SK-N-SH treated with all-trans-retinoic acid at 6 μM for 48 hours (cell line): ENCODE results near the gene PDF.

Source experiments
- PATZ1 ChIP-seq: fragments of 250-450 bp; sonication (Bioruptor Pico); IDR thresholded peaks from 2 replicates; pipeline ENCODE4 v1.8.0; 2020; ENCODE audit warnings: mild to moderate bottlenecking, moderate library complexity, borderline replicate concordance
- ZFP30 ChIP-seq: fragments of 450-650 bp; formaldehyde crosslinking; IDR thresholded peaks from 2 replicates; pipeline ENCODE4 v1.5.0; 2022; ENCODE audit warnings: mild to moderate bottlenecking, moderate library complexity
- ZNF70 ChIP-seq: fragments of 450-650 bp; formaldehyde crosslinking; IDR thresholded peaks from 2 replicates; pipeline ENCODE4 v1.5.0; 2020; ENCODE audit warnings: mild to moderate bottlenecking, moderate library complexity

- TF ChIP-seq ZNF70 (no peak), PATZ1 (no peak), ZFP30 (CRISPR knock-in tag) (no peak)
Measured at GRCh38 chr16:69301187-69301586, 29.2 kb downstream of the PDF start.
